ENCODE measurements around the gene CA11. TPM values are rescaled to one million over a fixed set of nuclear protein-coding genes. Genes with fewer than 3 reads are reported as not detected.

The CA11 gene
- total RNA-seq: 1.2 and 1.6 TPM in 2 replicates

GRCh38 chr19:48646001-48646721 lies at the start of gene CA11:
TSS of gene CA11 (minus strand) at chr19:48646187. CDS start at chr19:48645632, 555 bp downstream.

GRCh38 chr19:48672994-48673393 lies 27.0 kb upstream of the CA11 start, which contains the start of gene NTN5:
TSS of gene NTN5 (minus strand) at chr19:48673017. CDS start at chr19:48670986, 2,031 bp downstream.

GRCh38 chr19:48636859-48637448 lies 9.0 kb downstream of the CA11 start, which contains the start of gene DBP:
TSS of gene DBP (minus strand) at chr19:48637379. CDS start at chr19:48636994, 385 bp downstream.

GRCh38 chr19:48618916-48619691 lies 26.9 kb downstream of the CA11 start, which contains the start of the genes RPL18 and SPHK2:
TSS of gene RPL18 (minus strand) at chr19:48619178. CDS start at chr19:48619143, 35 bp downstream.
TSS of gene SPHK2 (plus strand) at chr19:48619506. CDS start at chr19:48620515, 1,009 bp downstream.

GRCh38 chr19:48614436-48615230 lies 31.4 kb downstream of the CA11 start, which contains the start of gene FAM83E:
TSS of gene FAM83E (minus strand) at chr19:48615076. CDS start at chr19:48613372, 1,704 bp downstream.

GRCh38 chr19:48606463-48607358 lies 39.3 kb downstream of the CA11 start, which contains the start of gene SPACA4:
TSS of gene SPACA4 (plus strand) at chr19:48606742. CDS start at chr19:48606979, 237 bp downstream.

Other genes starting within 250 kb of the CA11 start
- gene GRWD1, start 200.2 kb downstream of the CA11 start, total RNA-seq: 35.2 and 40.9 TPM in 2 replicates
- gene KCNJ14, start 190.6 kb downstream of the CA11 start, total RNA-seq: 0.53 and 0.70 TPM in 2 replicates
- 18.7 and 23.5 TPM in 2 replicates for gene CYTH2, start 176.8 kb downstream of the CA11 start, total RNA-seq
- 2.8 and 3.7 TPM in 2 replicates for gene LMTK3, start 134.4 kb downstream of the CA11 start, total RNA-seq
- gene SULT2B1, start 94.0 kb downstream of the CA11 start, total RNA-seq: 1.5 and 1.6 TPM in 2 replicates
- gene SPACA4, start 39.4 kb downstream of the CA11 start, total RNA-seq: not detected in 2 replicates
- gene FAM83E, start 31.1 kb downstream of the CA11 start, total RNA-seq: 0.08 and 0.23 TPM in 2 replicates
- 2,779 and 2,974 TPM in 2 replicates for gene RPL18, start 27.0 kb downstream of the CA11 start, total RNA-seq
- 8.7 and 10.3 TPM in 2 replicates for gene SPHK2, start 26.7 kb downstream of the CA11 start, total RNA-seq
- gene DBP, start 8.8 kb downstream of the CA11 start, total RNA-seq: 3.0 and 10.3 TPM in 2 replicates
- not detected in 2 replicates for gene NTN5, start 26.8 kb upstream of the CA11 start, total RNA-seq
- 1.4 and 4.8 TPM in 2 replicates for gene FUT2, start 49.8 kb upstream of the CA11 start, total RNA-seq
- 0.39 and 0.72 TPM in 2 replicates for gene MAMSTR, start 73.5 kb upstream of the CA11 start, total RNA-seq
- gene RASIP1, start 94.4 kb upstream of the CA11 start, total RNA-seq: 17.6 and 25.1 TPM in 2 replicates
- gene IZUMO1, start 100.7 kb upstream of the CA11 start, total RNA-seq: 0.04 and 0.23 TPM in 2 replicates
- gene FUT1, start 106.5 kb upstream of the CA11 start, total RNA-seq: 7.3 and 11.6 TPM in 2 replicates
- gene FGF21, start 109.3 kb upstream of the CA11 start, total RNA-seq: not detected in 2 replicates
- gene BCAT2, start 164.8 kb upstream of the CA11 start, total RNA-seq: 63.9 and 77.8 TPM in 2 replicates
- 0.23 and 1.2 TPM in 2 replicates for gene HSD17B14, start 190.3 kb upstream of the CA11 start, total RNA-seq
- 7.4 and 11.0 TPM in 2 replicates for gene PLEKHA4, start 222.4 kb upstream of the CA11 start, total RNA-seq
- 22.4 and 61.8 TPM in 2 replicates for gene PPP1R15A, start 226.2 kb upstream of the CA11 start, total RNA-seq